BLaER1 treated with 17β-estradiol and CSF1 and Interleukin-3, amounts not matched to agents 10 nM and 100 nM (cell line): ENCODE measurements around the gene KCNG4.

Experiments used
- H3K27ac ChIP-seq, 11 experiments: shearing (Covaris generic); formaldehyde crosslinking; 2 replicates each; pipeline ENCODE4 v1.8.1; 2022
- H3K27me3 ChIP-seq, 11 experiments: shearing (Covaris generic); formaldehyde crosslinking; 2 replicates each; pipeline ENCODE4 v1.8.1; 2022
- H3K36me3 ChIP-seq, 11 experiments: shearing (Covaris generic); formaldehyde crosslinking; 2 replicates each; pipeline ENCODE4 v1.8.1; 2022
- H3K4me1 ChIP-seq, 10 experiments: shearing (Covaris generic); formaldehyde crosslinking; 2 replicates each; pipeline ENCODE4 v1.8.1; 2022
- H3K4me2 ChIP-seq, 11 experiments: shearing (Covaris generic); formaldehyde crosslinking; 2 replicates each; pipeline ENCODE4 v1.8.1; 2022
- H3K4me3 ChIP-seq, 10 experiments: shearing (Covaris generic); formaldehyde crosslinking; 2 replicates each; pipeline ENCODE4 v1.8.1; 2022
- H3K9ac ChIP-seq, 11 experiments: shearing (Covaris generic); formaldehyde crosslinking; 2 replicates each; pipeline ENCODE4 v1.8.1; 2022
- H3K9me3 ChIP-seq, 11 experiments: shearing (Covaris generic); formaldehyde crosslinking; replicated peaks in 1 of 11; 2 replicates each; pipeline ENCODE4 v1.8.1; 2022
- H4K20me1 ChIP-seq, 11 experiments: shearing (Covaris generic); formaldehyde crosslinking; 2 replicates each; pipeline ENCODE4 v1.8.1; 2022
- Cebpa-rat ChIP-seq, 11 experiments: shearing (Covaris generic); IDR thresholded peaks; 2 replicates each; pipeline ENCODE4 v1.8.1; 2022

Gene KCNG4

GRCh38 chr16:84254062-84254461 is 14.2 kb upstream of the KCNG4 start:
- Histone ChIP-seq H3K4me1 (peaks cover 0 to 55% (median 36%) of the 10 kb centered on the region in 10 experiments; a peak in 17 of 20 replicates), H3K27ac (peak overlapping the region in 3 of 11 experiments; percentile 29 to 39 (median 30); a peak in 4 of 22 replicates), H3K36me3 (no peaks in the 10 kb centered on the region; a peak in 1 of 22 replicates), H3K9ac (peak overlapping the region in 7 of 11 experiments; percentile 7 to 63 (median 37); a peak in 10 of 22 replicates), H3K4me2 (peak overlapping the region in 10 of 11 experiments; percentile 0 to 94 (median 84); a peak in 19 of 22 replicates), H3K9me3 (peaks cover 22 to 37% (median 27%) of the 10 kb centered on the region in 11 experiments), H4K20me1 (no peaks in the 10 kb centered on the region), H3K4me3 (peak overlapping the region in 3 of 10 experiments; percentile 13 to 38 (median 31); a peak in 2 of 20 replicates), H3K27me3 (no peaks in the 10 kb centered on the region)
- no peak for TF ChIP-seq Cebpa-rat (IDR thresholded peaks at IDR 0.05)

DNA sequence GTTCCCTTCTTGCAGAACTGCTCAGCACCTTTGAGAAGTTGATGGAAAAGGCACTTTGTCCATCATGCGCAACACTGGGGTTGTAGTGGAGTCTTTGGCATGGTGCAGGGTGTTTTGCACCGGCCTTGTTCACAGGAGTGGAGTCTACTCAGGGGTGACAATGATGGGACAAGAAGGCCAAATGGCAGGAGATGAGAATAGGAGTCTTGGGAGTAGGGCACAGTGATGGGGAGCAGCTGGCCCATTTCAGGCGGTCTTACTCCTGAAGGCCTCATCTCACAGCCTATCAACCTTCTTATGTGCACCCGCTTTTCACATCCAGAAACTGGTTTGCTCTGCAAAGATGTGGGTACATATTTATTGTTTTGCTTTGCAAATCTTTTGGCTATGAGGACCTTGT is 13.4 kb upstream of the KCNG4 start:
- no peak overlapping the region for H3K9ac ChIP-seq
- peak overlapping the region in 9 of 11 experiments; percentile 44 to 94 (median 84); a peak in 18 of 22 replicates for H3K4me2 ChIP-seq
- no peak overlapping the region for H3K4me3 ChIP-seq

DNA sequence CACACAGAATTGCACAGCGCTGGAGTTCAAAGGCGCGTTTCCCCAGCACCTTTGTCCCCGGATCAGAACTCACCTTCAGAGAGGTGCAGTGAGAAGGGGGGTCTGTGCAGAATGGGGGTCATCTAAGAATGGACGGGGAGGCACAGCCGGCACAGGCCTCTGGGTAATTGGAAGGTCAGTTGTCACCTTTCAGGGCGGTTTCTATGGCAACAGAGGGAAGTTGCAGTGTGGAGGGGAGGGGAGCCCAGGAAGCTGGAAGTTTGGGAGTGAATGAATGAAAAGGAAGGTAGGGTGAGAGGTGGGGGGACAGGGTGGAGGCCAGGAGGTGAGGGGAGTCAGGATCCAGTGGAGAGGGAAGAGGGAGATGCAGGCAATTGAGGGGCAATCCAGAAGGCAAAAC is 12.4 kb upstream of the KCNG4 start:
- no peak for TF ChIP-seq Cebpa-rat (IDR thresholded peaks at IDR 0.05)
- Histone ChIP-seq H3K9me3 (peaks cover 10 to 21% (median 15%) of the 10 kb centered on the region in 11 experiments), H3K4me2 (peak overlapping the region in 8 of 11 experiments; percentile 73 to 94 (median 85); a peak in 16 of 22 replicates), H3K27ac (no peak overlapping the region), H3K4me3 (no peak overlapping the region), H3K36me3 (no peaks in the 10 kb centered on the region; a peak in 1 of 22 replicates), H3K9ac (no peak overlapping the region), H3K27me3 (no peaks in the 10 kb centered on the region), H4K20me1 (no peaks in the 10 kb centered on the region), H3K4me1 (peaks cover 0 to 55% (median 36%) of the 10 kb centered on the region in 10 experiments; a peak in 17 of 20 replicates)

More for the DNA sequence above, 13.4 kb upstream of the KCNG4 start:
- Histone ChIP-seq H3K36me3 (no peaks in the 10 kb centered on the region; a peak in 1 of 22 replicates), H3K27ac (no peak overlapping the region), H3K9me3 (peaks cover 16 to 31% (median 22%) of the 10 kb centered on the region in 11 experiments), H3K4me1 (peaks cover 0 to 55% (median 36%) of the 10 kb centered on the region in 10 experiments; a peak in 17 of 20 replicates), H3K27me3 (no peaks in the 10 kb centered on the region), H4K20me1 (no peaks in the 10 kb centered on the region)
- no peak for TF ChIP-seq Cebpa-rat (IDR thresholded peaks at IDR 0.05)

DNA sequence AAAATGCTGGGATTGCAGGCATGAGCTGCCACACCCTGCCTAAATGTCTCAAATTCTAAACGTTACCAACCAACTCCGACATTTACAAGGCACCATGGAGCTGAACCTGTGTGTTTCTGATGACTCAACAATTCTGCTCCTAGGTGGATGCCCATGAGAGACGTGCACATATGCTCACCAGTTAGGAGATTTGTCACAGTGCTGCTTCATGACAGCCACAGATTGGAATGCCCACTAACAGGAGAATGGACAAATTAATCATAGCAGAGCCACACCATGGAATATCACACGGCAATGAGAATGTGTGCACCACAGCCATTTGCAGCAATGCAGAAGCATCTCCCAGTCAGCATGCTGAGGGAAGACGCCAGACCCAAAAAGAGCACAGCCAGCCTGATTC is 8.0 kb upstream of the KCNG4 start:
- no peak overlapping the region for H3K4me3 ChIP-seq
- H3K9me3 ChIP-seq = peaks cover 0 to 8% (median 0%) of the 10 kb centered on the region in 11 experiments; a peak in 2 of 22 replicates
- peaks cover 0 to 28% (median 11%) of the 10 kb centered on the region in 10 experiments; a peak in 14 of 20 replicates for H3K4me1 ChIP-seq
- no peaks in the 10 kb centered on the region for H3K27me3 ChIP-seq
- no peak overlapping the region for H3K27ac ChIP-seq
- no peak for TF ChIP-seq Cebpa-rat (IDR thresholded peaks at IDR 0.05)
- no peaks in the 10 kb centered on the region for H3K36me3 ChIP-seq
- H3K4me2 ChIP-seq = no peak overlapping the region
- H4K20me1 ChIP-seq = no peaks in the 10 kb centered on the region
- no peak overlapping the region for H3K9ac ChIP-seq

DNA sequence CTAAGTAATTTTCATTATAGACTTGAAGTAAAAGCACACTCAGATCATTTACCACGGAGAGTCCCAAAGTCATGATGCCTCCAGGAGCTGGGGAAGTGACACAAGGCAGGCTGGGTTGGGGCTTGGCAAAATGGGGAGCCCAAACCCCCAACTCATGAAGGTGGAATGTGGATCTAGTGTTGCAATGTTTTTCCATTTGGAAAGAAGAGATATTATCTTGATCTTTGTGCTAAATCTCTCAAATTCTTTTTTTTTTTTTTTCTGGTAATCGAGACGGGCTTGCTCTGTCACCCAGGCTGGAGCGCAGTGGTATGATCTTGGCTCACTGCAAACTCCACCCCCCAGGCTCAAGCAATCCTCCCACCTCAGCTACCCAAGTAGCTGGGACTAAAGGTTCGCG is 7.5 kb upstream of the KCNG4 start:
- Histone ChIP-seq H3K27ac (no peak overlapping the region), H3K4me2 (no peak overlapping the region), H3K9me3 (peaks cover 0 to 8% (median 0%) of the 10 kb centered on the region in 11 experiments; a peak in 2 of 22 replicates), H3K27me3 (no peaks in the 10 kb centered on the region), H3K4me3 (no peak overlapping the region), H3K36me3 (no peaks in the 10 kb centered on the region), H4K20me1 (no peaks in the 10 kb centered on the region), H3K4me1 (peaks cover 0 to 23% (median 5%) of the 10 kb centered on the region in 10 experiments; a peak in 13 of 20 replicates), H3K9ac (no peak overlapping the region)
- no peak for TF ChIP-seq Cebpa-rat (IDR thresholded peaks at IDR 0.05)

DNA sequence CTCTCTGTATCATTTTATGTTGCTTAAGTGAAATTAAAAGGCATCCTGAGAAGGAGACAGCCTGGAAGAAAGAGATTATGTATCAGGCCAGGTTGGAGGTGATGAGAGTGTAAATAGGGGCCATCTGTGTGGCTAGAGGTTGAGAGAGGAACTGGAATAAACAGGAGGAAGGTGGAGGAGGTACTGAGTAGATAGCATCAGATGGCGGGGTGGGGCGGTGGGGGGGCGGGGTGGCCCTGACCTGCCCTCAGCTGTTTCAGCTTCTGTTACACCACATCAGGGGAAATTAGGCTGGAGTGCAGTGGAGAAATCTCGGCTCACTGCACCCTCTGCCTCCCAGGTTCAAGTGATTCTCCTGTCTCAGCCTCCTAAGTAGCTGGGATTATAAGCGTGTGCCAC is 6.9 kb upstream of the KCNG4 start:
- Histone ChIP-seq H4K20me1 (no peaks in the 10 kb centered on the region), H3K36me3 (no peaks in the 10 kb centered on the region), H3K9me3 (peaks cover 0 to 8% (median 0%) of the 10 kb centered on the region in 11 experiments; a peak in 2 of 22 replicates), H3K27me3 (no peaks in the 10 kb centered on the region), H3K9ac (no peak overlapping the region), H3K4me2 (no peak overlapping the region), H3K27ac (no peak overlapping the region), H3K4me3 (no peak overlapping the region), H3K4me1 (peaks cover 0 to 20% (median 0%) of the 10 kb centered on the region in 10 experiments; a peak in 7 of 20 replicates)
- no peak for TF ChIP-seq Cebpa-rat (IDR thresholded peaks at IDR 0.05)

- no peak overlapping the region for H3K27ac ChIP-seq
- no peak overlapping the region for H3K4me3 ChIP-seq
- H3K4me1 ChIP-seq = peaks cover 0 to 25% (median 5%) of the 10 kb centered on the region in 10 experiments; a peak in 11 of 20 replicates
- no peaks in the 10 kb centered on the region for H4K20me1 ChIP-seq
- no peaks in the 10 kb centered on the region for H3K36me3 ChIP-seq
- no peak for TF ChIP-seq Cebpa-rat (IDR thresholded peaks at IDR 0.05)
- no peaks in the 10 kb centered on the region for H3K27me3 ChIP-seq
- peaks cover 0 to 8% (median 0%) of the 10 kb centered on the region in 11 experiments; a peak in 2 of 22 replicates for H3K9me3 ChIP-seq
- no peak overlapping the region for H3K4me2 ChIP-seq
- H3K9ac ChIP-seq = no peak overlapping the region
These were observed 6.3 kb upstream of the KCNG4 start for GRCh38 chr16:84245956-84246678.

DNA sequence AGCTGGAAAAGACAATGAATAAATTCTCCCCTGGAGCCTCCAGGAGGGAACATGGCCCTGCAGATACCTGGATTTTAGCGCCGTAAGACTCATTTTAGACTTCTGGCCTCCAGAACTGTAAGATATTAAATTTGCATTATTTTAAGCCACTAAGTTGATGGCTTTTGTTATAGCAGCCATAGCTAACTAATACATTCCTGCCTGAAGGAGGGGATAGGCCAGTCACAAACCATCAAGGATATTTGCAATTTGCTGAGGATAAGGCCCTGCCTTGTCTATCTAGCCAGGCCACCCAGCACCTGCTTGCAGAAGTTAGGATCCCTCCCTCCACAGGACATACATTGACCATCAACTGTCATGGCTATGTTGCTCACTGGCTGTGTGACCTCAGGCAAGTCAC is 4.9 kb upstream of the KCNG4 start:
- H3K9me3 ChIP-seq = peaks cover 0 to 8% (median 0%) of the 10 kb centered on the region in 11 experiments; a peak in 2 of 22 replicates
- no peak overlapping the region for H3K4me3 ChIP-seq
- H3K36me3 ChIP-seq = no peaks in the 10 kb centered on the region
- no peaks in the 10 kb centered on the region for H4K20me1 ChIP-seq
- no peak overlapping the region for H3K27ac ChIP-seq
- TF ChIP-seq Cebpa-rat (IDR thresholded peaks at IDR 0.05) = no peak
- H3K27me3 ChIP-seq = no peaks in the 10 kb centered on the region
- H3K4me1 ChIP-seq = peaks cover 10 to 25% (median 19%) of the 10 kb centered on the region in 10 experiments
- H3K9ac ChIP-seq = no peak overlapping the region
- H3K4me2 ChIP-seq = no peak overlapping the region

GRCh38 chr16:84243732-84244131 is 3.9 kb upstream of the KCNG4 start:
- Histone ChIP-seq H3K4me2 (no peak overlapping the region), H3K9ac (no peak overlapping the region), H3K27me3 (no peaks in the 10 kb centered on the region), H3K9me3 (peaks cover 0 to 8% (median 0%) of the 10 kb centered on the region in 11 experiments; a peak in 2 of 22 replicates), H3K27ac (no peak overlapping the region), H4K20me1 (no peaks in the 10 kb centered on the region), H3K4me1 (peaks cover 20 to 29% (median 28%) of the 10 kb centered on the region in 10 experiments), H3K36me3 (no peaks in the 10 kb centered on the region), H3K4me3 (no peak overlapping the region)
- no peak for TF ChIP-seq Cebpa-rat (IDR thresholded peaks at IDR 0.05)
